ENCODE measurements around the gene NCF4.

NCF4 gene

GRCh38 chr22:36899498-36899897 is 38.7 kb downstream of the NCF4 start:
- DNase-seq: no peak

DNA sequence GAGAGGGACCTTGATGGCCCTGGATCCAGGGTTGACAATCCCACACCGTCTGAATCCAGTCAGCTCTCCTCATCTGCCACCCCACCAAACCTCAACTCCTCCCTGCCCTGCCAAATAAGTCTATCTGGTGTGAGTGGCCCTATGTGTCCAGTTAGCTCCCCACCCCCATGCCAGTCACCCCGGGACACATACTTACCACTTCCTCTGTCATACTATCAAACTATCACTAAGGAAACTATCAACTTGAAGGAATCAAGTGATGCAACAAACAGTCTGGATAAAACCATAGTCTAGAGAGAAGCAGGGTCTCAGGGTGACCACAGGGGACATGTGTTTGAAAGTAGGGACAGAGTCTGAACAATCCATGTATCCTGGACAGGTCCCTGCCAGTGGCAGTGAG is 39.4 kb downstream of the NCF4 start:
- no peak for DNase-seq

DNA sequence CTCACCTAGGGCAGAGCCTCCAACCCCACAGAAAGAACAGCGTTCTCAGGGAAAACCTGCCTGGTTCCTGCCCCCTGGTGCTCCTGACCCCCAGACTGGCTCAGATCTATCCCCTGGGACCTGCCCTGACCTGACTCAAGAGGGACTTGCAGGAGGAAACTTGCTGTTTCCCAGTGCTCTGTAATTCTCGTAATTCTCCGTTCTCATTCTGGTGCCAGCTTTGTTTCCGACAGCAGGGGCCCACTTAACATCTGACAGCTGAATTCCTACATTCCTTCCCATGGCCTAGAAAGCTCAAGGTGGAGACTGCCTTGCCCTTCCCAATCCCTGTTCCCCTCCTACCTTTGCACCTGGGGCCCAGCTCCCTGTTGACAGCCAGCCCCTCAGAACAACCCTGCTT is 40.1 kb downstream of the NCF4 start:
- DNase-seq: no peak

DNA sequence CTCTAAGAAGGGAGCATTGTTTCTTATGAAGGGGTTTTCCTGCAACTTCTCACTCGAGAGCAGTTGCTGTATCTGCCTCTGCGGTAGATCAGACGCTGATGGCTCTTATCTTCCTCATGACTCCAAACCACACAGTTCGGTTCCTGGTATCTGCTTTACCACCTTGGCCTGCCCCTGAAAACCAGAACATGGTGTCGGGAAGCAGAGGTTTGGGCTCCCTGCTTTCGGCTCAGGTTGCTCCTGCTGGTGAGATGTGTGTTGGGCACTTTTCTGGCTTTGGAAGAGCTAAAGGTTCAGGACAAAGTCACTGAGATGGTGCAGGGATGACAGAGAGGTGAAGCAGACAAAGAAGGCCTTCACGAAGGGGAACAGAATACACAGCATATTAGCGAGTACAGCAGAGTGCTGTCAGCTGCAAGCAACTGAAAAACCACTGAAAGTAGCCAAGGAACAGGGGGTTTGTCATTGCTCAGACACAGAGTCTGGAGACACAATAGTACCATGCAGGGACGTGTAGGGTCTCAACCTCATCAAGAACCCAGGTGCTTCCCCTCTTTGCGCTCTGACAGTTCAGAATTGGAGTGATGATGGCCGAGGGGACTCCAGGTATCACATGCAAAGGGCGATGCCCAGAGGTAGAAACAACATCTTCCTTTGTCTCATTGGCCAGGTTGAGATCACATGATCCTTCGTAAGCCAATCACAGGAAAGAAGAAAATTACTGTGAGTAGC is 40.8 kb downstream of the NCF4 start:
- no peak for DNase-seq

GRCh38 chr22:36902143-36902926 is 41.5 kb downstream of the NCF4 start:
- no peak for DNase-seq

GRCh38 chr22:36904260-36904880 is 43.6 kb downstream of the NCF4 start:
- DNase-seq: no peak

DNA sequence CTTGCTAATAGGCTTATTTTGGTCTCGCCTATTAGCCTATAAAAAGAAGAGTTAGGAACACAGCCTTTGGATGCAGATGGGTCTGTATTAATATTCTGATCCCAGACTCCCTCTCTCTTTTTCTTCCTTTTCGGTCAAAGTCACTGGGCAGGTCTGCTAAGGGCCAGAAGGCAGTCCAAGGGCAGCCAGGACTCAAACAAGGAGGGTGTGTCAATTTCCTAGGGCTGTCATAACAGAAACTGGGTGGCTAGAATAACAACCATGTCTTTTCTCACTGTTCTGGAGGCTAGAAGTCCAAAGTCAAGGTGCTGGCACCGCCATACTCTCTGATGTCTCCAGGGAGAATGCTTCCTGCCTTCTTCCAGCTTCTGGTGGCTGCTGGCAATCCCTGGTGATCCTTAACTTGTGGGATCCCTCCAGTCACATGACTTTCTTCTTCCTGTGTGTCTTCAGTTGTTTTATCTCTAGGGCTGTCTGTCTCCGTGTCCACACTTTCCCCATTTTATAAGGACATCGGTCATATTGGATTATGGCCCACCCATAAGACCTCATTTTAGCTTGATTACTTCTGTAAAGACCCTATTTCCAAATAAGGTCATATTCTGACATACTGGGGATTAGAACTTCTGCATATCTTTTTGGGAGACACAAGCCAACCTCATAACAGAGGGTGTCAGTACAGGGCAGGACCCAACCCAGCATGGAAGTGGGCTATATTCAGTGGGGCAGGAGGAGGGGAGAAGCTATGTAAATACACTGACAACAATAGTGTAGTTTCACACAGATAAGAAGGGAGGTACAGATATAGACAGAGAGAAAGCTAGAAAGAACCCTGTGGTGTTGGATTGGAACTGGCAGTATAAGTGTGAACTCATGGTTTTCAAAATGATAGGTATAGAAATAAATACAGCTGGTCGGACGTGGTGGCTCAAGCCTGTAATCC is 46.7 kb downstream of the NCF4 start:
- DNase-seq: no peak

- no peak for DNase-seq
Observed at GRCh38 chr22:36910461-36910860, 49.7 kb downstream of the NCF4 start.

DNA sequence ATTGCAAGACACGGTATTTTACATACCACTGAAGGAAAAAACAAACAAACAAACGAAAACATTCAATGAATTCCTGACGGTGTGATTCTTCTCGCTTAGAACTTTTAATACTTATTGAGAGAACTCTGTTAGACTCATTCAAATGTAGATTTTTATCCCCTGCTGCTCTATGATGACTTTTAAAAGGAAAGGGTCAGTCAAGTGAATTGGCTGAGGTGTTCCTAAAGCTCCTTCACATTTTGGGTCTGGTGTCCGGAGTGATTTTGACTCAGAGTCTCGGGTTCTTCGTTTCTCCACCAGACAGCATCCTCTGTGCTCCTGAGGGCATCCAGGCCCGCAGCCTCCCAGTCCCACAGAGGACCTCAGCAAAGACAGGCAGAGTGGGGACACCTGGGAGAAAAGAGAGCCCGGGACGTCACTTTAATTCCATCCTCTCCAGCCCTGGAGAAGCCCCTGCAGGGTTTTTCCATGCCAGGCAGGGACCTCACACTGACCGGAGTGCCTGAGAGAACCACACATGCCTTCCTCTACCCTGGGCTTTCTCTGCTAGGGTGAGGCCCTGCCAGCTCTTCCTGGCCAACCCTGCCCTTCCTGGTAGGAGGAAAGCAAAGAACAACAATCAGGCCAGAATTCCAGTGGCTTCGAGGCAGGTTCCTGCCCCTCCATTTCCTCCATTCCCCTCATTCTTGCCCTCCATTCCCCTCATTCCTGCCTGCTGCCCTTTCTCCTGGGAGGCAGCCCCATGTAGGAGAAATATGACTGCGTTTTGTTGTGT is 51.3 kb downstream of the NCF4 start:
- DNase-seq: no peak

GRCh38 chr22:36912694-36913426 is 52.1 kb downstream of the NCF4 start:
- no peak for DNase-seq

GRCh38 chr22:36913427-36914389 is 52.9 kb downstream of the NCF4 start, which contains the start of gene CSF2RB:
TSS of gene CSF2RB (plus strand) at chr22:36913628. CDS start at chr22:36922208, 8,580 bp downstream.
- no peak for DNase-seq

GRCh38 chr22:36914390-36914752 is 53.6 kb downstream of the NCF4 start:
- DNase-seq: no peak

- DNase-seq: no peak
Observed at GRCh38 chr22:36916034-36916433, 55.2 kb downstream of the NCF4 start.

GRCh38 chr22:36918586-36919284 is 57.9 kb downstream of the NCF4 start:
- no peak for DNase-seq

- DNase-seq: no peak
Observed at GRCh38 chr22:36921309-36922104, 60.7 kb downstream of the NCF4 start.

DNA sequence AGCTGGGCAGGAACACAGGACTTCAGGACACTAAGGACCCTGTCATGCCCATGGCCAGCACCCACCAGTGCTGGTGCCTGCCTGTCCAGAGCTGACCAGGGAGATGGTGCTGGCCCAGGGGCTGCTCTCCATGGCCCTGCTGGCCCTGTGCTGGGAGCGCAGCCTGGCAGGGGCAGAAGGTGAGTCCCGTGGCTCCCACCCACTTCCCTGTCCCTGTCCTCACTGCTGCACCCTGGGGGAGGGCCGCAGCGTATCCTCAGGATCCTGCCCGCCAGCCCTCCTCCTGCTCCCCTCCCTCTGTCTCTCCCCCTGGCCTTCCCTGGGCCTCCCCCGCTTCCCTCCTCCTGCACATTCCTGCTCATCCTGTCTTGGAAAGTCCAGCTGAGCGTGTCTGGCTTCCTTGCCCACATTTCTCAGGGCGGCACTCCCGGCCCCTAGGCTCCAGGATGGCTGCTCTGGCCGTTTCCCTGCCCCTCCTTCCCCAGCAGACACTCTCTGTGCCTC is 61.4 kb downstream of the NCF4 start:
- DNase-seq: no peak

GRCh38 chr22:36922711-36923110 is 61.9 kb downstream of the NCF4 start:
- DNase-seq: no peak

GRCh38 chr22:36923131-36923788 is 62.5 kb downstream of the NCF4 start:
- DNase-seq: no peak
